HG03439 (cell line): ENCODE measurements around the gene CSTF2.
A peak's percentile ranks its signal among the peaks of the same experiment; 100 is the strongest.
"Not testable (repeated sequence)": the region's sequence is repeated elsewhere in the genome, so short reads cannot be mapped to it uniquely, and the experiment has no call there.

Experiments
- ATAC-seq: cut with Tn5 transposase; IDR thresholded peaks from one replicate; pipeline ENCODE4 v1.9.1; 2021; ENCODE audit warnings: mild to moderate bottlenecking, moderate library complexity; ENCODE audit not compliant: unreplicated experiment

Gene CSTF2, protein sequence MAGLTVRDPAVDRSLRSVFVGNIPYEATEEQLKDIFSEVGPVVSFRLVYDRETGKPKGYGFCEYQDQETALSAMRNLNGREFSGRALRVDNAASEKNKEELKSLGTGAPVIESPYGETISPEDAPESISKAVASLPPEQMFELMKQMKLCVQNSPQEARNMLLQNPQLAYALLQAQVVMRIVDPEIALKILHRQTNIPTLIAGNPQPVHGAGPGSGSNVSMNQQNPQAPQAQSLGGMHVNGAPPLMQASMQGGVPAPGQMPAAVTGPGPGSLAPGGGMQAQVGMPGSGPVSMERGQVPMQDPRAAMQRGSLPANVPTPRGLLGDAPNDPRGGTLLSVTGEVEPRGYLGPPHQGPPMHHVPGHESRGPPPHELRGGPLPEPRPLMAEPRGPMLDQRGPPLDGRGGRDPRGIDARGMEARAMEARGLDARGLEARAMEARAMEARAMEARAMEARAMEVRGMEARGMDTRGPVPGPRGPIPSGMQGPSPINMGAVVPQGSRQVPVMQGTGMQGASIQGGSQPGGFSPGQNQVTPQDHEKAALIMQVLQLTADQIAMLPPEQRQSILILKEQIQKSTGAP

DNA sequence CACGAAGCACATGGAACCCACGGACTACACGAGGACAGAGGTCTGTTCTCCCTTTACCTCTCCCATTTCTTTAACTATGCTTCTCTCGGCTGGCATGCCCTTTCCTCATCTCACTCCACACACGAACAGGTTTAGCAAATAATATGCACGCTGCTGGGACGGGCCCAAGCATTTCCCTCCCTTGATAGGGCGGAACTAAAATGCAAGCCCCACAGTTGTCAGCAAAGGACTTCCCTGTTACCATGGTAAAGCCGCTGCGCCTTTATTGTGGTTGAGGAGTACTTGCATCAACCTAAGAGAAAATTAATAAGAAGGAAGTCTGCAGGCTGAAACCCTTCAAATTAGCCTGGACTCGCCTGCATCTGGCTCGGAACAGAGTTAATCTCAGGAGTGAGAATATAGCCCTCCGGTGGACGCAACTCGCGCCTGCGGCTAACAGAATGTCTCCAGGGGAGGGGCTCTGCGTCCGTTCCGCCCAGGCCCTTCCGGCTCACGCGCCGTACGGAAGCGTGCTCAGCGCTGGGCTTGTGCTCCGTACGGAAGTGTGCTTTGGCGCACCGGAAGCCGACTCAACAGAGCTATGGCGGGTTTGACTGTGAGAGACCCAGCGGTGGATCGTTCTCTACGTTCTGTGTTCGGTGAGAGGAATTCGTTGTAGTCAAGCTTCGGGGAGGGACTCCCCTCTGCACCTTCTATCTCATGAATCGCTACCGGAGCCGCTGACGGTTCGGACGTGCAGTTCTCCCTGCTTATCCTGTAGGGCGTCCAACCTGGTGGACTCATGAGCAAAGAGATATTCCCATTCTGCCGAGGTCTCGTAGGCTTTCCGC is at the start of gene CSTF2:
CSTF2 (plus strand) TSS at position 555 of the 830 bp plus-strand sequence; CDS start at position 581, 26 bp downstream.
- ATAC-seq: peak; percentile 99

DNA sequence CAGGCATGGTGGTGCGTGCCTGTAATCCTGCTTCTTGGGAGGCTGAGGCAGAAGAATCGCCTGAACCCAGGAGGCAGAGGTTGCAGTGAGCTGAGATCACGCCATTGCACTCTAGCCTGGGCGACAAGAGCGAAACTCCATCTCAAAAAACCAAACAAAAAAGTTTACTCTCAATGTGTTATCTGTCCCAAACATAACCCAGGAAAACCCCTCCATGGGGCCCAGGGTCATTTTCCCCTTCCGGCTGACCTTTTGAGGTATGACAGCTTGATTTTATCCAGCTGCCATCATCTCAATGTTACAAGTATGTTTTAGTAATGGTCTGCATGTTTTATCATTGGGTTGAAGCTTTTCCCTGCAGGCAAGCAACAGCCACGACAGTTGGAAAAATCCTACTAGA is 23.8 kb upstream of the CSTF2 start:
- ATAC-seq: not testable (repeated sequence)

DNA sequence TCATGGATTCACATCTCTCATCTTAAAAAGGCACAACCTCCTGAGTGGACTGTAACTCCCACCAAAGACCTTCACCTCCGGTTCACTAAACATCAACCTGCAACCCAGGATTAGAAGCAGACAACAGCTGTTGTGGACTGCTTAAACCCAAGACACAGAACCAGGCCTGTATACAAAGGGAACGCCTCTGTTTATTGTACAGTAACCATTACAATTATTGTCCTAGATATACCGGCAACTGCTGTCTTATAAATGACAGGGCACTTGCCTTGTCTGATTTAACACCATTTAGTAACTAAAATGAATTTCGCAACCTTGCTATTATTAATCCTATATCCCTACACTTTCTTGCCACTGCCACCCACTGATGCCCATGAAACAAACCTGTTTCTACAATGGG is 22.8 kb upstream of the CSTF2 start:
- no peak for ATAC-seq

DNA sequence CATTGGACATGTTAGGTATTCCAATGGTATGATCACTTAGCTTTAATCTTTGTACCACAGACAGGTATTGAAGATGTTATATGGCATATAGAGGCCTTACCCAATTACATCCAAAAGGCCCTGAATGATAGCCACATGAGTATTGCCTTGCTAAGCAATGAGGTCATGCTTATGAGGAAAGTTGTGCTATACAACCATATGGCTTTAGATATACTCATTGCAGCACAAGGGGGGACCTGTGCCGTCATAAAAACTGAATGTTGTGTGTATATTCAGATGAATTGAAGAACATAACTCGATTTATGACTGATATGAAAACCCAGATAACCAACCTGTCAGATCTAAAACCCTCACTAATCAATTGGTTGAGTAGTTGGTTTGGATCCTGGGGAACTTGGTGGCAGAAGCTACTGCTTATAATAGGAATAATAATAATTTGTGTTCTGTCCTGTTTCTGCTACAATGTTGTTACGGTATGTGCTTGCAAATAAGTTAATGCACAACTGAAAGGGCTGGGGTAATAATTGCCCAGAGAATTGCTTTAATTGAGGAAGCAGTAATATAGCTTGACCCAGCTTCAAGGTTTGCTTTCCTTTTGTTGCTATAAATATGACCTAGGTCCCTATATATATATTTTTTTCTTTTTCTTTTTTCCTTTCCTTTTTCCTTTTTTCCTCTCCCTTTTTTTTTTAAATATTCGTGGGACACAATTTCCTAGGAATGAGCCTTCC is 21.5 kb upstream of the CSTF2 start:
- ATAC-seq: no peak

DNA sequence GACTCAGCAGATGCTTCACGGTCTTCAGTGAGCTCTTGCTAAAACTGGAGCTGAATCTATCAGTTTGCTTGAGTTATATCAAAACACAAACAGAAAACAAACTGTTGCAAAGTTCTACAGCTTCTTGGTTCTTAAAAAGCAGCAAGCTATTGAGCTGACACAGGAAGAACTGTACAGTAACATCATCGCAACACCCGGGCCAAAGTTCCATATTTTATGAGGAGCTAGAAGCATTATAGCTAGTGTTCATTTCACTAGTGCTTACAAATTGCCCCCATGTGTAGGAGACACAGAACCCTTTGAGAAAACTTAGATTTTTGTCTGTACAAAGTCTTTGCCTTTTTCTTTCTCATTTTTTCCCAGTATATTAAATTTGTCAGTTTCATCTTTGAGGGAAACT is 17.3 kb upstream of the CSTF2 start:
- no peak for ATAC-seq

DNA sequence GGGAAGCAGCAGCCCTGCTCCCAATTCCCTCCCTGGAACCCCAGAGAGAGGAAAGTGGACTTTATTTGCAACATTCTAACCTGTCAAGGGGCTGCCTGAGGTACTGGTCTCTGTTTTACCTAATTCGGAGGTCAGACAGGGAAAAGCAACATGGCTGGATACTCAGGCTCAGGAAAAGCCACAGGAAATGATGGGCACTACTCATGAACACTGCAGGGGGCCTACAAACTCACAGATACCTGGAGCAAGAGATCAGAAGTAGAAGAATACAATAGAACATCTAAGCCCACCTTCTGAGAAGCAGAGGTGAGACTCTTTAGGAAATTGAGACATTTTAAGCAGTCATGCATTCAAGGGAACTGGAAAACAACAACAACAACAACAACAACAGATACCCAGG is 15.4 kb upstream of the CSTF2 start:
- ATAC-seq: no peak

DNA sequence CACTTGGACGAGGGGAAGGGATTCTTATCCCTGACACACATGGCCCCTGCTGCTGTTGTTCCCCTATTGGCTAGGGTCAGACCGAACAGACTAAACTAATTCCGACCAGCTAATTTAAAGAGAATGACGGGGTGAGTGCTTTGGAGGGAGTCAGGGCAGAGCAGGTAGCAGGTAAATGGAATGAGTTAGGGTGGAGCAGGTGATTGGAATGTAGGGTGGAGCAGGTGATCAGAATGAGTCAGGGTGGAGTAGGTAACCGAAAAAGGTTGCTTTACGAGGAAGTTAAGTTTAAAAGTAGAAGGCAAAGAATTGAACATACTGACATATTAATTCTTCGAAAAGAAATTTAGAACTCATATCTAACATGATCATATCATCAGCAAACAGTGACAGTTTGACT is 11.9 kb upstream of the CSTF2 start:
- ATAC-seq: not testable (repeated sequence)

DNA sequence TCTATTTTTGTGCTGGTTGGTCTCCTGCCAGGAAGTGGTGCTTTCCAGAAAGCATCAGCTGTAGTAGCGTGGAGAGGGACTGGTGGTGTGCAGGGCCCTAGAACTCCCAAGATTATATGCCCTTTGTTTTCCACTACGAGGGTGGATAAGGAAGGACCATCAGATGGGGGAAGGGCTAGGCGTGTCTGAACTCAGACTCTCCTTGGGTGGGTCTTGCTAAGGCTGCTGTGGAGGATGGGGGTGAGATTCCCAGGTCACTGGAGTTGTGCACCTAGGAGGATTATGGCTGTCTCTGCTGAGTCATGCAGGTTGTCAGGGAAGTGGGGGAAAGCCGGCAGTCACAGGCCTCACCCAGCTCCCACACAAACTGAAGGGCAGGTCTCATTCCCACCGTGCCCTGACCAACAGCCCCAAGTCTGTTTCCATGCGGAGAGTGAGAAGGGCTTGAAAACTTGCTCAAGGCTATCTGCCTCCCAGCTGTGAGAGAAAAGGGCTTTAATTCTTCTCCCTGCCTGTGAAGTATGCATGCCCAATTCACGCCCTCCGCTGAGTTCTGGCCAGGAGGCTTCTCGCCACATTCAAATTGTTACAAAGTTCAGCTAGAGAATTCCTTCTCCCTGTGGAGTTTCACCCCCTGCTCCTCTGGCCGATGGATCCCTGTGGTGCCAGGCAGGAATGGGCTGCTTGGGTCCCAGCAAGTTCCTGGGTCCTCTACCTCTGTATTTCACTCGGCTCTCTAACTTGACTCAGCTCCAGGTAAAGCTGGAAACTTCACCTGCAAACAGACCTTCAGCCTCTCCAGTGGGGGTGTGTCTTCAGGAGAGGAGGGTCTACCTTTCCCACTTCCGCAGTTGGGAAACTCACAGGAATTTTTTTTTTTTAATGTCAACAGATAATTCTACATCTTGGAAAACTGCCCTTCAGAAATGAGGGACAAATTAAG is 7.7 kb upstream of the CSTF2 start:
- ATAC-seq: no peak

DNA sequence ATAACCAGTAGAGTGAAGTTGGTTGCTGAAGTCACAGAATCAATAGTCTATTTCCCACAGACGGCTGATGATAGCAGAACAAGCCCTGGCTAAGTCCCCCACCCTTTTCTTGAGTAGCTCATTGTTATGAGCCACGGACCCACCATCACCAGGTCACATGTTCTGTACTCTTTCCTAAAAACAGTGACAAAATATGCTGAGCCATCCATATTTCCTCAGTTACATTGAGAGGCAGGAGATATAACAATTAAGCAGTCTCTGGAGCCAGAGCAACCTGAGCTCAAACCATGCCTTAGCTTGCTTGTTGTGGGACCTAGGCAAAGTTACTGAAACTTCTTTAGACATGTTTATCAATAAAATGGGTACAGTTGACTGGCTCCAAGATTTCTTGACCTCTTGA is 2.9 kb upstream of the CSTF2 start:
- ATAC-seq: no peak

DNA sequence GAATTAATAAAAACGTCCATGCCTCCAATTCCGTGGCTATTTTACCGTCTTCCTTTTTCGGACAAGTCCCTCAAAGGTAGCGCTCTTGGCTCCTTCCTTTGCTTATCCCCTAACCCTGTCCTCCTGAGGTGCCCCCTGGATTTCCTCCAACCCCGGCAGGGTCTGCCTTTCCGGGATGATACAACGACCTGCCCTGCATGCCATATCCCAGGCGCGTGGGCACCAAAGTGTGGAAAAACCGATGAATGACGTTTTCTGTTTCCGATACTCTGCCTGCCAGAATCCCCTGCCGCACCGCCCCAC is 706 bp upstream of the CSTF2 start:
- no peak for ATAC-seq

DNA sequence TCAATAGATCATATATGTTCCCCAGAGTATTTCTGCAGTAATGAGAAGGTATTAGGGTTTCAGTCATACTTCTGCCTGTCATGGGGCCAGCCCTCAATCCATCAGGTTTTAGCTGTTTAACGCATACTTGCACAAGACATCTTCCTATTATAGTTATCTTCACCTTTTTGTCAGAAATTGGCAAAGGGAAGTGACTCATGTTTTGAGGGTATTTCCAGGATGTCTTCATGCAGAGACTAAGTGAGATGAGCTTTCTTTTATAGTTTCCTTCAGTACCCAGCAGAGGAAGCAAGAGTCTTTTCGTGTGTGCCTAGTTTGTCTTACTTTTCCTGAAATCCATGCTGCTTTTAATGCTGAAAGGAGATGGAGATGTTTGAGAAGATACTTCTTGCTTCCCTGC is 9.5 kb downstream of the CSTF2 start:
- peak; percentile 70 for ATAC-seq

DNA sequence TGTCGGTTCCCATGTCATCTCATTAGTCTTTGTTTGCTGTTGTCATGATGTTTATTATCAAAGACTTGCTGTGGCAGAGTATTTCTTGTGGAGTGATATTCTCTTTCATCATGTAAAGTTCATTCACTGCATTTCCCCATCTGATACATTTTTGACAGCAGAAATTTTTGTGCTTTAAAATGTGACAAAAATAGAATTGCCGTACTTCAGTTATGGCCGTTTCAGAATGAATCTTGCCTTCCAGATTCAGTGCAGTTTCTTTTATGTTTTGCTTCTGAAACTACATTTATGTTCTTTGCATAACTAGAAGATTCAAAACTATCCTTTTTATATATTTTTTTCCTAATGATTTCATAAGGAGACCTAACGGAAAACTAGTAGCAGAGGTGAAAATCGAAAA is 10.0 kb downstream of the CSTF2 start:
- peak; percentile 26 for ATAC-seq

DNA sequence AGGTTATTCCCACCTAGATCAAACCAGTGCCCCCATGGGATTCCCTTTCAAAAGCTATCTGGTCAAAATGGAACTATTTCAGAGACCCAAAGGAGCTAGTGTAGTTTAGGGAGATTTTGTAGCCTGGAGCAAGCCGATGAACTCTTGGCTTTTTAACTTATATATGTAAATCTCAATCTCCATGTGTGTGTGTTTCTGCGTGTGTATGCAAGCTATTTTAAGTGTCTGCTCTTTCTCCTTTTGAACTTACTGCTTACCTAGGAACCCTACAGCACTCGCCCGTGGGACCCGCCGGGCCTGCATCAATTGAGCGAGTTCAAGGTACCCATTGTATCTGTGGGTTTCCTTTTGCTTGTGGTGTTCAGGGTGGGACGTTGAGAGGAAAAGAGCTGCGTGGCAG is 10.4 kb downstream of the CSTF2 start:
- ATAC-seq: peak; percentile 38

DNA sequence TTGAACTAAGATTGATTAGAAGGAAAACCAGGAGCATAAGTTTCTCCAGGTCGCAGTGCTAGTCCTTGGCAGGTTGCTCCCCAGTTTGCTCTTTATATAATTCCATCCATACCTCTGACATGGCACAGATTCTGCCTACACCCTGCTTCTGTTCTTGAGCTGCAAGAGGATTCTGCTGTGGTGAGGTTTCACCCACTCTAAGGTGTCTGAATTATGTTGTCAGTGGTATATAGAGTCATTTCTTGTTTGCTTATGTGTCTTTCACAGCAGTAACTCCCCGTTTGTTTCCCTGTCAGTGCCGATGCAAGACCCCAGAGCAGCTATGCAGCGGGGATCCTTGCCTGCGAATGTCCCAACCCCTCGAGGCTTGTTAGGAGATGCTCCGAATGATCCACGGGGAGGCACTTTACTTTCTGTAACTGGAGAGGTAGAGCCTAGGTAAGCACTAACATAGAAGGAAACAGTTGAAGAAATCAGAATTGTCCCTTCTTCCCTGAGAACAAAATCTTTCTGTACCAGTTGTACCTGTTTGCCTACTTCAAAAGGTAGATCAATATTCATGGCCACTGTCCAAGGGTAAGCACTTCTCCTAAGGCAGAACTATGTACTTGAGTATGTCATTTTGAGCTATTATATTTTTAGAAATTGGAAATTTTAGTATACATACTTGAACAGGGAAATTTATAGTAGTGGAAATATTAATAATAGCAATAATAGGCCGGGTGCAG is 11.2 kb downstream of the CSTF2 start:
- no peak for ATAC-seq

DNA sequence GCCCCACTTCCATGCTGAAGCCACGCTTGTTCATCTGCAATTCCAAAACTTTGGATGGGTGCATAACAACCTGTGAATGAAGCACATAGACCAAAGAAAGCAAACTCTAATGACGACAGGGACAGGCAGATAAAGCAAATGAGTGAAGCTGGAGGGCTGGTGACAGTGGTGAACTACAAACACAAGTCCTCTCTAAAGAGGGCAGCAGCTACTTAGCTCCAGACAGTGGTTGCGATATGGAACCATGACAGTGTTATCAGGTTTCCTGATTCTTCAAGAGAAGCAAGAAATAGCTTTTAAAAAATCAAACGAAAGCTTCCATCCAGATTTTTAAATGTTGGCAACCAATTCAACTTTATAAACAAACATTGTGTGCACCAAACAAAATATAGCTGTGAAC is 30.1 kb downstream of the CSTF2 start:
- ATAC-seq: no peak

DNA sequence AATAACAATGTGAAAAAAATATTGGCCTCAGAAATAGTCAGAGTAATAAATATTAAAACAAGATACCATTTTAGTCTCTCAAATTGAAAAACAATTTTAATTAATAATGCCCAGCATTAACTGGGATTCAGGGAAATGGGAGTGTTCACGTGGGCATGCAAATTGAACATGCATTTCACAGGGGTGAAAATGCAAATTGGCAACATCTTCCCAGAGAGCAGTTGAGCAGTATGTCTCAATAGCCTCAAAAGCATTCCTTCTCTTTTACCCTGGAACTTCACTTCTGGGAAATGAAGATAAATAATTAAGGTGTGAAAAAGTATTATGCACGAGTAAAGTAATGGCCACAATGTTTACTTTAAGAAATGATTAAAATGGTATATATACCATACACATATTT is 32.6 kb downstream of the CSTF2 start:
- no peak for ATAC-seq

DNA sequence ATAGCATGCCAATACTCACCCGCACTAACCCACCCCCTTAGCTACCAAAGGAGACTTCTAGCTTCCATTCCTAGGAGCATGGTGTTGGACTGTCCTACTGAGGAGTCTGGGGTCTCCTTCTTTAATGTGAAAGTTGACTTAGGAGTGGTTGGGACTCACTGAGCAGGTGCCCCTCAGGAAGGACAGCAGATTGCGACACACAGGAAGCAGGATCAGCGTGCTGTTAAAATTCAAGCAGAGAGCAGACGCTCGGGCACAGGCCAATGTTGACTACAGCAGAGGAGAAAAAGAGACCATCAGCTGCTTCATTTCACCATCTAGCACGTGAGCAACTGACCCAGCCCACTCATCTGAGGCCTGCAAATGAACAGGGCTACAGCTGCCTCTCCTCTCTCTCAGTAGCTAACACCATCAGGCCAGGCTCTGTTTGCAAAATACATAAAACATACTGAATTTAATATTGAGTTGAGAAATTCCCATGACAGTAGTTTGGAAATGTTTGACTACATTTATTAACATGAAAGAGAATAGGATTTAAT is 43.2 kb downstream of the CSTF2 start:
- ATAC-seq: no peak

DNA sequence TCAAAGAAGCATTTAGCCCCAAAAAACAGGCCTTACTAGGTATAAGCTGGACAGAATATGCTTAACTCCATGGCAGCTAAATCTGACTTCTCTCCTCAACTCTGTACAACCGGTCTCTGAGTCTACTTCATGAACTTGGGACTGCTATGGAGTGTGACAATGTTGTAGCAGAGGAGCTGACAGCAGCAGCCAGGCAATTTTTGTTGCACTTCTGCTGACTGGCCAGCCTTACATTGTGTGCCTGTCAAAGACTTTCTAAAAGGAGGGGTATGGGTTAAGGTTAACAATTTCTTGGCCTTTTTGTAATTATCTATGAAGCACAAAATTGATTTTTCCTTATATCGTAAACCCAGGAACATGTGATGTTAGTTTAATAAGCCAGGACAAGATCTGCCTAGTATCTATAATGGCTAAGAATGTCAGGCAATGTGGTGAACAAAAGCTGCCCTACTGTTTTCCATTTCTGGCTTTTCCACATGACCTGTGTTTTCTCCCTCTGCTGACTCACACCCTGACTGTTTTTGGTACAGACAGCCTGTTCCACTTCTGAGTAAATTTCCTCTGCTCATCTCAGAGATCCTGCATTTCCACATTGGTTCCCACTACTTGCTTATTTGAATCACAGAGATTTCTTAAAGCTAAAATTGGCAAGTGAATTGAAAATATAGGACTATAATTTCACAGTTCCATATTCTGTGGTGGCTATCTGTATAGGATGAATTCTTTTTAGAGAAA is 44.6 kb downstream of the CSTF2 start:
- no peak for ATAC-seq

DNA sequence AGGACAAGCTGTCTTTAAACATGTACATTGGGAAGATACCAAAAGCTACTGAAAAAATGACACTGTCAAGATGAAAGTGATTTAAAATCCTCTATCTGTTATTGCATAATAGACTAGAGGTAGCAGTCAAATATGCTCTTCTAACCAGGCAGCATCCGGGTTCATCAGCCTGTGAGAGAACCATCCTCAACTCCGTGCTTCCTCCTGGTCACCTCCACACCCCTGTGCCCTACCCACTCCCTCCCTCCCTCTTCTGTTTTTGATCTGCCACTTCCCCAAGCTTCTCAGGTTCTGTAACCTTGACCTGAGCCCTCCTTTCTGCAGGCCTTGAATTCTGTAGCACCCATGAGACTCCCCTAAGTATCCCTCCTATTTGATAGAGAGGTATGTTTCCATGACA is 48.1 kb downstream of the CSTF2 start:
- ATAC-seq: no peak
